ENCODE results near the gene CMTM7. TPM values are rescaled to one million over a fixed set of nuclear protein-coding genes. Genes with fewer than 3 reads are reported as not detected.
A peak's percentile ranks its signal among the peaks of the same experiment; 100 is the strongest.

Gene CMTM7
- total and polyA plus RNA-seq, 2 of the 13 experiments (the other 11 are each of a cell fraction or from before 2014, with no cell fraction given) = 20.9 to 21.4 TPM

DNA sequence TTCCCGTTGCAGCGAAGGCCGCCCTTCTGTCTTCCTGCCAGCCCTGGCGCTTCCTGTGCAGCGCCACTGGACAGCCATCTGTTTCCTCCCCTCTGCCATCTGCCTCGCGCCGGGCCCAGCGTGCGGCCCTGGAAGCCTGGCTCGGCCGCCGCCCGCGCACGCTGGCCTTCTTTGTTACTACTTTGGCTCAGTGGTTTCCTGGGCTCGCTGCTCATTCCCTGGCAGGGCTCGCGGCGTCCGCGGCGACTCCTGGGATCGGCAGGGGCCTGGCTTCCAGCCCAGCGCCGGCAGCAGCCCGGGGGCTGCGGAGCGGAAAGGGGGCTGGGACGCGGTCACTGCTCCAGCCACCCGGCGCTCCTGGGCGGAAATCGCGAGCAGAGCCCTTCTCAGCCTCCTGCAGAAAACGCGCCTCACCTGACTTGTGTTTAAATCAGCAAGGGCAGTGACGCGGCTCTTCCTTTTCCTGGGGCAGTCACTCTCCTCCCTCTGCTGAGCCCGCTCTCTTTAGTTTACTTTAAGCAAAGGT, 10.0 kb downstream of the CMTM7 start (continued):
- TF ChIP-seq, protein P1, sequence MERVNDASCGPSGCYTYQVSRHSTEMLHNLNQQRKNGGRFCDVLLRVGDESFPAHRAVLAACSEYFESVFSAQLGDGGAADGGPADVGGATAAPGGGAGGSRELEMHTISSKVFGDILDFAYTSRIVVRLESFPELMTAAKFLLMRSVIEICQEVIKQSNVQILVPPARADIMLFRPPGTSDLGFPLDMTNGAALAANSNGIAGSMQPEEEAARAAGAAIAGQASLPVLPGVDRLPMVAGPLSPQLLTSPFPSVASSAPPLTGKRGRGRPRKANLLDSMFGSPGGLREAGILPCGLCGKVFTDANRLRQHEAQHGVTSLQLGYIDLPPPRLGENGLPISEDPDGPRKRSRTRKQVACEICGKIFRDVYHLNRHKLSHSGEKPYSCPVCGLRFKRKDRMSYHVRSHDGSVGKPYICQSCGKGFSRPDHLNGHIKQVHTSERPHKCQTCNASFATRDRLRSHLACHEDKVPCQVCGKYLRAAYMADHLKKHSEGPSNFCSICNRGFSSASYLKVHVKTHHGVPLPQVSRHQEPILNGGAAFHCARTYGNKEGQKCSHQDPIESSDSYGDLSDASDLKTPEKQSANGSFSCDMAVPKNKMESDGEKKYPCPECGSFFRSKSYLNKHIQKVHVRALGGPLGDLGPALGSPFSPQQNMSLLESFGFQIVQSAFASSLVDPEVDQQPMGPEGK (CRISPR knock-in tag; IDR thresholded peaks at IDR 0.05) = peak; percentile 72
- no peak for TF ChIP-seq ZNF570 (CRISPR knock-in tag; IDR thresholded peaks at IDR 0.05; ENCODE audit: borderline replicate concordance)
- 0 out of 2 replicates have a peak, but pooled peaks have one; percentile 32 for TF ChIP-seq NR1H2 (CRISPR knock-in tag; IDR thresholded peaks at IDR 0.05; ENCODE audit: borderline replicate concordance, low read depth)
- TF ChIP-seq, protein P2, sequence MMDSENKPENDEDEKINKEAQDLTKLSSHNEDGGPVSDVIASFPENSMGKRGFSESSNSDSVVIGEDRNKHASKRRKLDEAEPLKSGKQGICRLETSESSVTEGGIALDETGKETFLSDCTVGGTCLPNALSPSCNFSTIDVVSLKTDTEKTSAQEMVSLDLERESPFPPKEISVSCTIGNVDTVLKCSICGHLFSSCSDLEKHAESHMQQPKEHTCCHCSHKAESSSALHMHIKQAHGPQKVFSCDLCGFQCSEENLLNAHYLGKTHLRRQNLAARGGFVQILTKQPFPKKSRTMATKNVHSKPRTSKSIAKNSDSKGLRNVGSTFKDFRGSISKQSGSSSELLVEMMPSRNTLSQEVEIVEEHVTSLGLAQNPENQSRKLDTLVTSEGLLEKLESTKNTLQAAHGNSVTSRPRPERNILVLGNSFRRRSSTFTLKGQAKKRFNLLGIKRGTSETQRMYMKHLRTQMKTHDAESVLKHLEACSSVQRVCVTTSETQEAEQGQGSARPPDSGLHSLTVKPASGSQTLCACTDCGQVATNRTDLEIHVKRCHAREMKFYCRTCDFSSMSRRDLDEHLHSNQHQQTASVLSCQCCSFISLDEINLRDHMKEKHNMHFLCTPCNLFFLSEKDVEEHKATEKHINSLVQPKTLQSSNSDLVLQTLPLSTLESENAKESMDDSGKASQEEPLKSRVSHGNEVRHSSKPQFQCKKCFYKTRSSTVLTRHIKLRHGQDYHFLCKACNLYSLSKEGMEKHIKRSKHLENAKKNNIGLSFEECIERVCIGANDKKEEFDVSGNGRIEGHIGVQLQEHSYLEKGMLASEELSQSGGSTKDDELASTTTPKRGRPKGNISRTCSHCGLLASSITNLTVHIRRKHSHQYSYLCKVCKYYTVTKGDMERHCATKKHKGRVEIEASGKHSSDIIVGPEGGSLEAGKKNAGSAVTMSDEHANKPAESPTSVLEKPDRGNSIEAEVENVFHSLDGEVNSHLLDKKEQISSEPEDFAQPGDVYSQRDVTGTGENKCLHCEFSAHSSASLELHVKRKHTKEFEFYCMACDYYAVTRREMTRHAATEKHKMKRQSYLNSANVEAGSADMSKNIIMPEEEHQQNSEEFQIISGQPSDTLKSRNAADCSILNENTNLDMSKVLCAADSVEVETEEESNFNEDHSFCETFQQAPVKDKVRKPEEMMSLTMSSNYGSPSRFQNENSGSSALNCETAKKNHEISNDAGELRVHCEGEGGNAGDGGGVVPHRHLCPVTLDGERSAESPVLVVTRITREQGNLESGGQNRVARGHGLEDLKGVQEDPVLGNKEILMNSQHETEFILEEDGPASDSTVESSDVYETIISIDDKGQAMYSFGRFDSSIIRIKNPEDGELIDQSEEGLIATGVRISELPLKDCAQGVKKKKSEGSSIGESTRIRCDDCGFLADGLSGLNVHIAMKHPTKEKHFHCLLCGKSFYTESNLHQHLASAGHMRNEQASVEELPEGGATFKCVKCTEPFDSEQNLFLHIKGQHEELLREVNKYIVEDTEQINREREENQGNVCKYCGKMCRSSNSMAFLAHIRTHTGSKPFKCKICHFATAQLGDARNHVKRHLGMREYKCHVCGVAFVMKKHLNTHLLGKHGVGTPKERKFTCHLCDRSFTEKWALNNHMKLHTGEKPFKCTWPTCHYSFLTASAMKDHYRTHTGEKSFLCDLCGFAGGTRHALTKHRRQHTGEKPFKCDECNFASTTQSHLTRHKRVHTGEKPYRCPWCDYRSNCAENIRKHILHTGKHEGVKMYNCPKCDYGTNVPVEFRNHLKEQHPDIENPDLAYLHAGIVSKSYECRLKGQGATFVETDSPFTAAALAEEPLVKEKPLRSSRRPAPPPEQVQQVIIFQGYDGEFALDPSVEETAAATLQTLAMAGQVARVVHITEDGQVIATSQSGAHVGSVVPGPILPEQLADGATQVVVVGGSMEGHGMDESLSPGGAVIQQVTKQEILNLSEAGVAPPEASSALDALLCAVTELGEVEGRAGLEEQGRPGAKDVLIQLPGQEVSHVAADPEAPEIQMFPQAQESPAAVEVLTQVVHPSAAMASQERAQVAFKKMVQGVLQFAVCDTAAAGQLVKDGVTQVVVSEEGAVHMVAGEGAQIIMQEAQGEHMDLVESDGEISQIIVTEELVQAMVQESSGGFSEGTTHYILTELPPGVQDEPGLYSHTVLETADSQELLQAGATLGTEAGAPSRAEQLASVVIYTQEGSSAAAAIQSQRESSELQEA (CRISPR knock-in tag; IDR thresholded peaks at IDR 0.05; ENCODE audit: not compliant biosample characterization) = no peak
- TF ChIP-seq KDM5A (IDR thresholded peaks at IDR 0.05; ENCODE audit: borderline replicate concordance, low read length) = no peak
- no peak for TF ChIP-seq ZNF432 (CRISPR knock-in tag; IDR thresholded peaks at IDR 0.05; ENCODE audit: borderline replicate concordance)
- no peak for TF ChIP-seq PCBP2 (optimal IDR thresholded peaks at IDR 0.05; ENCODE audit: low read depth, low read length, poor library complexity, severe bottlenecking)
- TF ChIP-seq ZNF670 (CRISPR knock-in tag; IDR thresholded peaks at IDR 0.05; ENCODE audit: borderline replicate concordance) = no peak
- TF ChIP-seq ZNF274 (CRISPR knock-in tag; IDR thresholded peaks at IDR 0.05) = peak; percentile 77; the same call in 1 of the 2 replicates
- TF ChIP-seq, protein P3, sequence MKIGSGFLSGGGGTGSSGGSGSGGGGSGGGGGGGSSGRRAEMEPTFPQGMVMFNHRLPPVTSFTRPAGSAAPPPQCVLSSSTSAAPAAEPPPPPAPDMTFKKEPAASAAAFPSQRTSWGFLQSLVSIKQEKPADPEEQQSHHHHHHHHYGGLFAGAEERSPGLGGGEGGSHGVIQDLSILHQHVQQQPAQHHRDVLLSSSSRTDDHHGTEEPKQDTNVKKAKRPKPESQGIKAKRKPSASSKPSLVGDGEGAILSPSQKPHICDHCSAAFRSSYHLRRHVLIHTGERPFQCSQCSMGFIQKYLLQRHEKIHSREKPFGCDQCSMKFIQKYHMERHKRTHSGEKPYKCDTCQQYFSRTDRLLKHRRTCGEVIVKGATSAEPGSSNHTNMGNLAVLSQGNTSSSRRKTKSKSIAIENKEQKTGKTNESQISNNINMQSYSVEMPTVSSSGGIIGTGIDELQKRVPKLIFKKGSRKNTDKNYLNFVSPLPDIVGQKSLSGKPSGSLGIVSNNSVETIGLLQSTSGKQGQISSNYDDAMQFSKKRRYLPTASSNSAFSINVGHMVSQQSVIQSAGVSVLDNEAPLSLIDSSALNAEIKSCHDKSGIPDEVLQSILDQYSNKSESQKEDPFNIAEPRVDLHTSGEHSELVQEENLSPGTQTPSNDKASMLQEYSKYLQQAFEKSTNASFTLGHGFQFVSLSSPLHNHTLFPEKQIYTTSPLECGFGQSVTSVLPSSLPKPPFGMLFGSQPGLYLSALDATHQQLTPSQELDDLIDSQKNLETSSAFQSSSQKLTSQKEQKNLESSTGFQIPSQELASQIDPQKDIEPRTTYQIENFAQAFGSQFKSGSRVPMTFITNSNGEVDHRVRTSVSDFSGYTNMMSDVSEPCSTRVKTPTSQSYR (CRISPR knock-in tag; IDR thresholded peaks at IDR 0.05; ENCODE audit: borderline replicate concordance) = no peak
- no peak; the same call in none of the 2 replicates for TF ChIP-seq BCL6 (CRISPR knock-in tag; IDR thresholded peaks at IDR 0.05)
- no peak for TF ChIP-seq ZNF367 (CRISPR knock-in tag; IDR thresholded peaks at IDR 0.05; ENCODE audit: borderline replicate concordance)
- 0 out of 2 replicates have a peak, but pooled peaks have one; percentile 26 for TF ChIP-seq ZNF749 (CRISPR knock-in tag; IDR thresholded peaks at IDR 0.05; ENCODE audit: borderline replicate concordance)
- TF ChIP-seq RFXAP (CRISPR knock-in tag; IDR thresholded peaks at IDR 0.05; ENCODE audit: borderline replicate concordance) = no peak
- TF ChIP-seq HNF4A (CRISPR knock-in tag; IDR thresholded peaks at IDR 0.05) = no peak
